CD4-positive, alpha-beta T cell (primary cell): Measurements from ENCODE around the gene SPACA9. TPM values are rescaled to one million over a fixed set of nuclear protein-coding genes. Genes with fewer than 3 reads are reported as not detected.

ENCODE experiments used
- ATAC-seq: fragments of 200-7000 bp; cut with Tn5 transposase; one replicate; pipeline ENCODE4 v1.10.0; 2022; ENCODE audit warnings: mild to moderate bottlenecking; ENCODE audit not compliant: poor library complexity
- CTCF ChIA-PET: fragments of 350-600 bp; sonication (Branson Sonifier 250); formaldehyde crosslinking; loops from one replicate; lab custom pipeline; 2021; ENCODE audit warnings: antibody characterized with exemption, inconsistent platforms; lab: Charles Lee
- POLR2A ChIA-PET: fragments of 350-600 bp; sonication (Branson Sonifier 250); formaldehyde crosslinking; loops from one replicate; lab custom pipeline; 2021; ENCODE audit warnings: antibody characterized with exemption, inconsistent platforms; lab: Charles Lee
- DNase-seq, 14 experiments: peaks; one replicate each; pipeline ENCODE4 v3.0.0-alpha.2; 2013 to 2020; ENCODE audit warnings: mixed read lengths in 2 of 14
- H3K27ac ChIP-seq, 2 donors: one replicate each; pipeline versions ENCODE4 v1.5.1 to v1.7.0; 2013; ENCODE audit warnings: low read length in 2 of 2, low read depth in 1 of 2, mild to moderate bottlenecking in 1 of 2
- H3K27me3 ChIP-seq, 2 experiments: 1 replicate in 1 of 2; 2 replicates in 1 of 2; pipeline versions ENCODE4 v1.6.1 to v1.7.0; 2013; ENCODE audit warnings: low read length in 2 of 2, control low read depth in 1 of 2, mild to moderate bottlenecking in 1 of 2, moderate library complexity in 1 of 2; ENCODE audit not compliant: insufficient read depth in 2 of 2, control insufficient read depth in 1 of 2
- H3K36me3 ChIP-seq: one replicate; pipeline ENCODE4 v1.6.1; 2013; ENCODE audit warnings: low read length, control low read depth; ENCODE audit not compliant: insufficient read depth
- H3K4me1 ChIP-seq: one replicate; pipeline ENCODE4 v1.6.1; 2013; ENCODE audit warnings: low read length, control low read depth; ENCODE audit not compliant: insufficient read depth
- H3K4me3 ChIP-seq: one replicate; pipeline ENCODE4 v1.5.1; 2013; ENCODE audit warnings: mild to moderate bottlenecking, low read length, moderate library complexity
- H3K9me3 ChIP-seq, 2 experiments: 1 replicate in 1 of 2; 2 replicates in 1 of 2; pipeline versions ENCODE4 v1.6.1 to v1.7.0; 2013; ENCODE audit warnings: low read length in 2 of 2, mild to moderate bottlenecking in 2 of 2, control low read depth in 1 of 2, moderate library complexity in 1 of 2; ENCODE audit not compliant: control insufficient read depth in 1 of 2, insufficient read depth in 1 of 2
- H3K27ac Mint-ChIP-seq: one replicate; pipeline ENCODE4 v1.8.0; 2020; ENCODE audit warnings: mixed read lengths
- H3K27me3 Mint-ChIP-seq: one replicate; pipeline ENCODE4 v1.8.0; 2021; ENCODE audit warnings: mixed read lengths
- H3K36me3 Mint-ChIP-seq: one replicate; pipeline ENCODE4 v1.8.0; 2021; ENCODE audit warnings: low read depth, mixed read lengths
- H3K4me1 Mint-ChIP-seq: one replicate; pipeline ENCODE4 v1.8.0; 2021; ENCODE audit warnings: low read depth, mixed read lengths
- H3K4me3 Mint-ChIP-seq: one replicate; pipeline ENCODE4 v1.8.0; 2020; ENCODE audit warnings: mild to moderate bottlenecking, mixed read lengths
- H3K9me3 Mint-ChIP-seq: one replicate; pipeline ENCODE4 v1.8.0; 2020; ENCODE audit warnings: mixed read lengths
- CTCF ChIP-seq: fragments of 200-600 bp; IDR thresholded peaks from one replicate; pipeline ENCODE4 v1.8.0; 2022; ENCODE audit warnings: antibody characterized with exemption, mild to moderate bottlenecking
- intact Hi-C, 2 experiments: fragments of 100-400 bp; cut with DNase I in 1 of 2; cut with micrococcal nuclease in 1 of 2; formaldehyde crosslinking; loops; one replicate each; pipeline versions ENCODE4 v1.15.1 to v1.9.0; 2023 to 2025; cut with DNase I, micrococcal nuclease
- total RNA-seq, 174 experiments: library from RNA in 2 of 174; stranded (reverse) in 2 of 174; gene quantifications; one replicate each; pipeline ENCODE4 v1.2.3 and lab custom pipeline; 2021 to 2026

SPACA9 gene
- total RNA-seq, 2 experiments from 2014 or later: 0.52 to 0.92 TPM

GRCh38 chr9:132864691-132865090, 14.0 kb upstream of the SPACA9 start:
- Mint-ChIP-seq H3K36me3 (no peaks in the 10 kb centered on the region), H3K27ac (no peak overlapping the region), H3K9me3 (no peaks in the 10 kb centered on the region), H3K27me3 (no peaks in the 10 kb centered on the region), H3K4me1 (no peaks in the 10 kb centered on the region), H3K4me3 (no peak overlapping the region)
- ATAC-seq (no peak), DNase-seq (no peak)
- ChIA-PET POLR2A (no interaction called here), CTCF (no interaction called here)
- peaks cover 0 to under 1% of the 10 kb centered on the region in 2 experiments for H3K27me3 ChIP-seq
- H3K36me3 ChIP-seq: no peaks in the 10 kb centered on the region
- intact Hi-C loops: no loop called here
- TF ChIP-seq CTCF: no peak
- no peaks in the 10 kb centered on the region for H3K4me1 ChIP-seq
- no peak overlapping the region for H3K4me3 ChIP-seq
- no peaks in the 10 kb centered on the region for H3K9me3 ChIP-seq
- H3K27ac ChIP-seq: no peak overlapping the region

- intact Hi-C loops: no loop called here
- Mint-ChIP-seq H3K4me3 (no peak overlapping the region), H3K4me1 (no peaks in the 10 kb centered on the region), H3K9me3 (no peaks in the 10 kb centered on the region), H3K36me3 (no peaks in the 10 kb centered on the region), H3K27me3 (no peaks in the 10 kb centered on the region), H3K27ac (no peak overlapping the region)
- H3K4me1 ChIP-seq: no peaks in the 10 kb centered on the region
- H3K36me3 ChIP-seq: no peaks in the 10 kb centered on the region
- POLR2A ChIA-PET: no interaction called here
- H3K4me3 ChIP-seq: no peak overlapping the region
- DNase-seq: no peak
- H3K9me3 ChIP-seq: no peaks in the 10 kb centered on the region
- no peaks in the 10 kb centered on the region for H3K27me3 ChIP-seq
- CTCF ChIA-PET: no interaction called here
- H3K27ac ChIP-seq: no peak overlapping the region
- ATAC-seq: no peak
- no peak for TF ChIP-seq CTCF
Measured at GRCh38 chr9:132866898-132867297, 11.8 kb upstream of the SPACA9 start.

GRCh38 chr9:132869266-132869665, 9.4 kb upstream of the SPACA9 start:
- no peak overlapping the region for H3K4me3 Mint-ChIP-seq
- Histone ChIP-seq H3K4me3 (no peak overlapping the region), H3K9me3 (no peaks in the 10 kb centered on the region), H3K4me1 (peaks cover 6% of the 10 kb centered on the region), H3K27me3 (no peaks in the 10 kb centered on the region), H3K36me3 (no peaks in the 10 kb centered on the region), H3K27ac (no peak overlapping the region)
- H3K27ac Mint-ChIP-seq: no peak overlapping the region
- ChIA-PET CTCF (no interaction called here), POLR2A (no interaction called here)
- no peaks in the 10 kb centered on the region for H3K9me3 Mint-ChIP-seq
- H3K27me3 Mint-ChIP-seq: no peaks in the 10 kb centered on the region
- no peaks in the 10 kb centered on the region for H3K36me3 Mint-ChIP-seq
- no peaks in the 10 kb centered on the region for H3K4me1 Mint-ChIP-seq
- intact Hi-C loops: no loop called here
- DNase-seq (no peak), ATAC-seq (no peak)
- TF ChIP-seq CTCF: no peak
